Measurements from ENCODE around the gene ATF4. TPM values are rescaled to one million over a fixed set of nuclear protein-coding genes. Genes with fewer than 3 reads are reported as not detected.
A peak's percentile ranks its signal among the peaks of the same experiment; 100 is the strongest.

Gene ATF4
- total and polyA plus RNA-seq, 2 of the 13 experiments (the other 11 are each of a cell fraction or from before 2014, with no cell fraction given) = 486 to 1,297 TPM

DNA sequence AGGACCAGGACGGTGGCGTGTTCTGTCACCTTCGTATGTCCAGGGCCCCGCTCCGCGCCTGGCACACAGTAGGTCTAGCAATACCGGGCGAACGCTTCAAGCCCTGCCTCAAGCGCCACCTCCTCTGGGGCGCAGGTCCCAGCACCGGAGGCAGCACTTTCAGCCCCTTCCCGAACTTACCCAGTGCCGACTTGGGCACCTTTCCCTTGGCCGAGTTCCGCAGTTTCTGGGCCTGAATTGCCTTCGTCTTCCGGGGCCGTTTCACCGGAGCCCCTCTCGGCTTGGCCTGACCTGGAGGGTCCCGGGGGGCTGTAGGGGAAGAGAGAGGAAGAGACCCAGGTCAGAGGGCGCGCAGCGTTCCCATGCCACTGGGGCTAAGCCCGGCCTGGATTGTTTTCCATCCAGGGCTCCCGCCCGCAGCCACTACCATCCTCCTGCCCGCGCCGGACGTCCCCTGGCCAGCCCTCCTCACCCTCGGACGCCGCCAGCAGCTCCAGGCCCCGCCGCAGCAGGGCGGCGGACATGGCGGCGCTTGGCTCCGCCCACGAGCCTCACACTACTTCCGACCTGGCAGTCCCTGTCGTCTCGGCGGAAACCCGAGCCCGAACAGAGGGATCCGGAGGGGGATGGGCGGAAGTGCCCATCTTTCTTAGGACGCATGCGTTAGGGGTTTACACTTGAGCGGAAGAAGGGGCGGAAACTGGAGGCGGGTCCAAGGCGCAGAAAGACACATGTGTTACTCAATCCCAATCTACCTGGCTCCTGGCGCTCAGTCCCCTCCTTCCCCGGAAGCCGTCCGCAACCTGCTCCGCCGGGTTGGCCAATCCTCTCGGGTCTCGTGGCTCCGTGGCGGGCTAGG lies 12.1 kb downstream of the ATF4 start, which contains the start of gene RPS19BP1 (continued):
- TF ChIP-seq RERE (CRISPR knock-in tag; IDR thresholded peaks at IDR 0.05; ENCODE audit: low read depth) = no peak
- no peak for TF ChIP-seq ZSCAN31 (CRISPR knock-in tag; IDR thresholded peaks at IDR 0.05; ENCODE audit: low read depth)
- no peak for TF ChIP-seq ZSCAN20 (CRISPR knock-in tag; IDR thresholded peaks at IDR 0.05; ENCODE audit: borderline replicate concordance)
- no peak for TF ChIP-seq ZNF891 (CRISPR knock-in tag; IDR thresholded peaks at IDR 0.05)
- TF ChIP-seq, protein P1, sequence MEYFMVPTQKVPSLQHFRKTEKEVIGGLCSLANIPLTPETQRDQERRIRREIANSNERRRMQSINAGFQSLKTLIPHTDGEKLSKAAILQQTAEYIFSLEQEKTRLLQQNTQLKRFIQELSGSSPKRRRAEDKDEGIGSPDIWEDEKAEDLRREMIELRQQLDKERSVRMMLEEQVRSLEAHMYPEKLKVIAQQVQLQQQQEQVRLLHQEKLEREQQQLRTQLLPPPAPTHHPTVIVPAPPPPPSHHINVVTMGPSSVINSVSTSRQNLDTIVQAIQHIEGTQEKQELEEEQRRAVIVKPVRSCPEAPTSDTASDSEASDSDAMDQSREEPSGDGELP (IDR thresholded peaks at IDR 0.05; ENCODE audit: borderline replicate concordance, low read depth) = peak; percentile 36; the same call in 1 of the 2 replicates
- TF ChIP-seq, protein P2, sequence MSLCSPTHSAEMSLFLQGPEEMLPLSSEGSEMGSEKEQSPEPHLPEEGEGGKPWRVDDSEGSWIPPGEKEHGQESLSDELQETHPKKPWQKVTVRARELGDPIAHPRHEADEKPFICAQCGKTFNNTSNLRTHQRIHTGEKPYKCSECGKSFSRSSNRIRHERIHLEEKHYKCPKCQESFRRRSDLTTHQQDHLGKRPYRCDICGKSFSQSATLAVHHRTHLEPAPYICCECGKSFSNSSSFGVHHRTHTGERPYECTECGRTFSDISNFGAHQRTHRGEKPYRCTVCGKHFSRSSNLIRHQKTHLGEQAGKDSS (CRISPR knock-in tag; IDR thresholded peaks at IDR 0.05; ENCODE audit: borderline replicate concordance, low read depth) = no peak
- no peak for TF ChIP-seq NFIB (CRISPR knock-in tag; IDR thresholded peaks at IDR 0.05; ENCODE audit: borderline replicate concordance)
- TF ChIP-seq, protein P3, sequence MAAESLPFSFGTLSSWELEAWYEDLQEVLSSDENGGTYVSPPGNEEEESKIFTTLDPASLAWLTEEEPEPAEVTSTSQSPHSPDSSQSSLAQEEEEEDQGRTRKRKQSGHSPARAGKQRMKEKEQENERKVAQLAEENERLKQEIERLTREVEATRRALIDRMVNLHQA (CRISPR knock-in tag; IDR thresholded peaks at IDR 0.05) = no peak
- TF ChIP-seq NFRKB (IDR thresholded peaks at IDR 0.05) = no peak
- peak; percentile 87; the same call in 1 of the 2 replicates for TF ChIP-seq ZNF142 (CRISPR knock-in tag; IDR thresholded peaks at IDR 0.05)
- TF ChIP-seq ZNF704 (CRISPR knock-in tag; IDR thresholded peaks at IDR 0.05; ENCODE audit: borderline replicate concordance) = no peak
- TF ChIP-seq ZNF33B (CRISPR knock-in tag; IDR thresholded peaks at IDR 0.05) = no peak

Measured in HepG2 (cell line).